Lower leg skin (tissue), 3 donors: ENCODE data around the gene KCNMA1.

Experiments used
- CTCF ChIP-seq, 3 donors: fragments of 450-650 bp; IDR thresholded peaks; one replicate each; pipeline ENCODE4 v1.5.1; 2016; ENCODE audit warnings: antibody characterized with exemption in 3 of 3, mild to moderate bottlenecking in 3 of 3, moderate library complexity in 2 of 3
- POLR2A ChIP-seq, 2 donors: fragments of 450-650 bp; IDR thresholded peaks; one replicate each; pipeline ENCODE4 v1.6.1; 2016 to 2017; ENCODE audit warnings: antibody characterized with exemption in 2 of 2, mild to moderate bottlenecking in 1 of 2, moderate library complexity in 1 of 2

DNA sequence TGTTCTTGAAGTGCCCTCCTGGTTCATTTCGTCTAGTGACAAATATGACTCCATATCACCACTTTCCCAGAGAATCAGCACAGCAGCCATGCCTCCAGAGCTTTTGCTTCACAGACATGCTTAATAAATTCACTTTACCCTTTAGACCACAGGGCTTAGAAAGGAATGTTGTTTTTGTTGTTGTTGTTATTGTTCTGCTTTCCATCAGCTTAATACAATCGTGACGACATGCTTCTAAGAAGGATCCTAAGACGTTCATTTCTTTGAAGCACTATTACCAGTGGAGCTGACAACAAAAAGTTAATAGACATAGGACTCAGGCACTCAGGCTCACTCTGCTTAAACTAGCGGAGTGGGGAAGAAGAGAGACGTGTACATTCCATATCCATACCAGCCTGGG, 418.6 kb downstream of the KCNMA1 start:
- TF ChIP-seq CTCF (IDR thresholded peaks at IDR 0.05) (no peak), POLR2A (IDR thresholded peaks at IDR 0.05) (no peak)
